Measurements from ENCODE around the gene TYW1B.
"Not testable (repeated sequence)": the region's sequence is repeated elsewhere in the genome, so short reads cannot be mapped to it uniquely, and the experiment has no call there.

The TYW1B gene

GRCh38 chr7:72626428-72627011 lies 201.5 kb downstream of the TYW1B start:
- DNase-seq (ENCODE audit: low read depth, low spot score), result not testable (repeated sequence)

DNA sequence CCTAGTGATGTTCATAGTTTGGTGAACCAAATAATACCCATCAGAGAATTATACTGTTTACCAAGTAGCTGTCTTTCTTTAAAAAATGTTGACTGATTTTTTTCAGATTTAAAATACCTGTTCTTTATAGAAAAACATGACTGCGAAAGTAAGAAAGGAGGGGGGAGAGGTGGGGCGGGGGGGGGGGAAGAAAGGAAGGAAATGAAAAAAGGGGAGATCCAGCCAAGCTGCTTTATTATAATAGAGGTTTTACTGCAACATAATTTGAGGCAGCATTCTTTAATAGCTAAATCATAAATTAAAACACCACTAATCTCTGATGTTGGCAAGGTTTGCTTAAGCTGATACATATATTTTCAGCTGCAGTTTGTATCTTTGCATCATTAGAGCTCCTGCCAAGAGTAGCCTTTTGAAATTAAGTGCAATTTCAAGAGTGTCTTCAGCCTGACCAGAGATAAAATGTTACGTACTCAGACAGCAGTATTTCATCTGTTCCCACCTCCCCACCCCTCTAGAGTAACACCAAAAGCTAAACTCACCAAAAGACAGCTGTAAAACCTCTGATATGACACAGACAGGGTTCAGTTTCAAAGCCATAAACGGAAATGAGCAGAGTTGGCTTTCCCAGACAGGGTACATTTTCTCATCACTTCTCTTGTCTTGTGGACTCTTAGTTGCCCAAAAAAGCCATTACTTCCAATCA lies 202.1 kb downstream of the TYW1B start:
- not testable (repeated sequence) for DNase-seq (ENCODE audit: low read depth, low spot score)

GRCh38 chr7:72622532-72622931 lies 205.5 kb downstream of the TYW1B start:
- DNase-seq (ENCODE audit: low read depth, low spot score), result no peak

DNA sequence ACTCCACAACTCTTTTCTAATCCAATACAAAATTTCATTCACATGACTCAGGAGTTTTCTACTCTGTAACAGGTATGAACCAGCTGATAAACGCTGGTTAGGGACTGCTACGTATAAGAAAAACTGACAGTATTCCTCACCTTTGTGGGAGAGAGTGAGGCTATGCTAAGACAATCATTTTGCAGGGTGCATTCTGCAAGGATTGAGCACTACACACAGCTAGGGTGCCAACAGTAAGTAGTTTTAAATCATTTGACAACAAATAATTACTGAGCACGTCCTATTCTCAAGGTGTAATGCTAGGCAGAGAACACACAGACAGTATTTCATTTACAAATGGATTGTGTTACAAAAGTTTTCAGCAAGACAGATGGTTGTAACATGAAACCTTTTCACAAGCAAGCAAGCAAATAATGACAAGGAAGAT lies 206.2 kb downstream of the TYW1B start:
- not testable (repeated sequence) for DNase-seq (ENCODE audit: low read depth, low spot score)

- not testable (repeated sequence) for DNase-seq (ENCODE audit: low read depth, low spot score)
These were observed 207.1 kb downstream of the TYW1B start for GRCh38 chr7:72620923-72621322.

DNA sequence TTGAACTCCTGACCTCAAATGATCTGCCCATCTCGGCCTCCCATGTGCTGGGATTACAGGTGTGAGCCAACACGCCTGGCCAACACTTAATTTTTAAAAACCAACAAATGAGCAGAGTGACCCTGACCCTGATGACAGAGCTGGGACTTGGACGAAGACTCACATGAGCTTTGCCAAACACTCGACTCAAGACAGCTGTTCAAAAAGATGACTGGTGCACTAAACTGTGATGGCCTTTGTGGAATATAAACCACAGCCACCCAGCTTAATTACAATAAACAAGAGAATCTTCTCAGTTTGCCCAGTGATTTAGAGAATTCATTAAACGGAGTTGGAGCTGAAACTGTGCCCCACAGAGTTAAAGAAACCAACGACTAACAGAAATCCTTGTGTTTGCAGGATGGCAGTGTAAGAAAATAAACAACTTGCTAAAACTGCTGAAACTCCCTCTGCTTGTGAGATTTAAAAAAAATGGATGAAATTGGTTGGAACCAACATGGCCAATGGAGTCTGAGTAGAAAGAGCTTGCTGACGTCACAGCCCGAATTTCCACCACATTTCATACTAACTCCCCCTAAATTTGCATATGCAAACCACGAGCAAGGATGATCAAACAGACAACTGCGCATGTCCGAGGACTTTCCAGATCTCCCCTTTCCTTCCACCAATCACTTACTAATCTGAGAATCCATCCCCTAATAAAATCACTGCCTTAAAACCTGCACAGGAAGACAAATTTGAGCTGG lies 209.4 kb downstream of the TYW1B start:
- not testable (repeated sequence) for DNase-seq (ENCODE audit: low read depth, low spot score)

DNA sequence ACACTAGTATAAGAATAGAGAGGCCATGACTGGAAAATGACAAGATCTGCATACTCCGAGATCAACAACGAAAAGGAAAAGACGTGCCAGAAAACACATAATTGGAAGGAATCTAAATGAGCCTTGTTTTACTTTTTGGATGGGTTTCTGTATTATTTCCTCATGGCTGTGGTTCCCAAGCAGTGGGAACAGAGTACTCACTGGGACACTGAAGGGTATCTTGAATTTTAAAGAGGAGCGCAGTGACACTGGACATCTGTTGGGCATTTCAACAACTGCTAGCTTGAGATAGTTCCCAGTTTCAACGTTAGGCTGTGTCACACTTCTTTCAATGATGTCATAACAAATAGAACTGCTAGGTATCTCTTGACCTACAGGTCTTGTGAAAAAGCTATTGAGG lies 218.2 kb downstream of the TYW1B start:
- DNase-seq (ENCODE audit: low read depth, low spot score), result not testable (repeated sequence)

GRCh38 chr7:72607988-72608387 lies 220.0 kb downstream of the TYW1B start:
- DNase-seq (ENCODE audit: low read depth, low spot score), result not testable (repeated sequence)

DNA sequence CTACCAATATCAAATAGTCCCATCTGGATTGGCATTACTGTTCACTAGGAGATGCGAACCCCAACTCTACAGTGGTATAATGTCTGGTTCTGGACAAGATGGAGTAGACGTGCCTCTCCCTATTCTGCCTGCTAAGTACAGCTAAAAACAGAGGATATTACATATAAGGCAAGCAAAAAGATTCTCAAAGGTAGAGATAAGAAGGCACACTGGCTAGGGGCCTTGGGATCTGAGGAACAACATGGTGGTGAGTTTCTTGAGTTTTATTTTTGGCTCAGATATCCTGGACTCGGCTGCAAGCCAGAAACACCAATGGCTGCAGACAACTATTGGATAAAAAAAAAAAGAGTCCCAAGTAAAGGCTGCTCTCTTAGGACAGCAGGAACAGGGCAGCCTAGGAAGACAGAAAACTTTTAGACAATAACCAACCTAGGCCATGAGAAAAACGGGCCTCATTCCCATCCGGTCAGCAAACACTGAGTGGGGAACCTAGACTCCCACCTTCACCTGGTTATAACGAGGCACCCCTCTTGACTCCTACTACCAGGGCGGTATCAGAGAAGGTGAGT lies 222.1 kb downstream of the TYW1B start:
- not testable (repeated sequence) for DNase-seq (ENCODE audit: low read depth, low spot score)

GRCh38 chr7:72604771-72605611 lies 223.0 kb downstream of the TYW1B start:
- DNase-seq (ENCODE audit: low read depth, low spot score), result not testable (repeated sequence)

DNA sequence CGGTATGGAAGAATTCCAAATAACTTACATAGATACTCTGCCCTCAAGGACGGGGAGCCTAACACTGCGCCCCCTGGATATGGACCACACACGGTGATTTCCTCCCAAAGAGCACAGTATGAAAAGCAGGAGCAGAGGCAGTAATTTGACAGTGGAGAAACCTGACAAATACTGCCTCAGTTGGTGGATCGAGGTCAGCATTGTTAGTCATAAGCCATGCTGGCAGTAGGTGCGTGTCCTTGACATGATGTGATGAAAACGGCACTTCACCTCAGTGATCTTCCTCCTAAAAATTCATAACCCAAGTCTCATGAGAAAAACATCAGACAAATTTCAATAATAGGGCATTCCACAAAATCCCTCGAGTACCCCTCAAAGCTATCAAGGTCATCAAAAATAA lies 224.5 kb downstream of the TYW1B start:
- DNase-seq (ENCODE audit: low read depth, low spot score), result not testable (repeated sequence)

DNA sequence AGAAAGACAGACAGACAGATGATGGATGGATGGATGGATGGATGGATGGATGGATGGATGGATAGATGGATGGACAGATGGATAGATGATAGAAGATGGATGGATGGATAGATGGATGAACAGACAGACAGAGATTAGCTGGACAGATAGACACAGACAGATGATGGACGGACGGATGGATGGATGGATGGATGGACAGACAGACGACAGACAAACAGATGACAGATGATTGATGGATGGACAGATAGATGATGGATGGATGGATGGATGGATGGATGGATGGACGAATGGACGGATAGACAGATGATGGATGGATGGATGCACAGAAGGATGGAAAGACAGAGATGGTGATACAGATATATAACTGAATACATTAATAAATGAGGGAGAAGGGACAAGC lies 224.9 kb downstream of the TYW1B start:
- DNase-seq (ENCODE audit: low read depth, low spot score), result no peak

DNA sequence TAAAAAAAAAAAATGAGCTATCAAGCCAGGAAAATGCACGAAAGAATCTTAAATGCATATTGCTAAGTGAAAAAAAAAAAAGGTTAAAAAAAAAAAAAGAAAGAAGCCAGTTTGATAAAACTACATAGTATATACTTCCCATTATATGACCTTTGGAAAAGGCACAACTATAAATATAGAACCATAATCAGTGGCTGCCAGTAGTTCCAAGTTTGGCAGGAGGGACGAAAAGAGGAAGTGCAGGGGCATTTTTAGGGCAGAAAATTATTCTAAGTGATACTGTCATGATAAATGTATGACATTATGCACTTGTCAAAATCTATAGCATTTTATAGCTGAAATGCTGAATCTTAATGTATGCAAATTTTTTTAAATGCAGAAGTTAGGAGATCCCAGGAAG lies 226.3 kb downstream of the TYW1B start:
- DNase-seq (ENCODE audit: low read depth, low spot score), result not testable (repeated sequence)

DNA sequence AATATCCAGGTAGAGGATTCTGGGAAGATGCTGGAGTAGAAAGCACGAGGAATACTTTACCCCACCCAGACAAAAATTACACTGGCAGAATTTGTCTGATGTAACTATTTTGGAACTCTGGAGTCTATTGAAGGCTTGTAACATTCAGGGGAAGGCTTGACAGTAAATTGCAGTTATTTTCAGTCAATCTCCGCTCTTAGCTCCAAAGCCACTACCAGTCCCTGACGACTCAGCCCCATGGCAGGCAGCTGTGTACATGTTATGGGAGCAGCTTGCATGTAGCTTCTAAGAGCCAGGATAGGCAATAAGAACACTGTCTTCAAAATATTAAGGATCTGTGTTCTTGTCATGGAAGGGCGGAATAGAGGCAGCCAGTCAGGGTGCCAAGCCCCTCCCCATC lies 238.0 kb downstream of the TYW1B start:
- DNase-seq (ENCODE audit: low read depth, low spot score), result not testable (repeated sequence)

GRCh38 chr7:72587267-72587666 lies 240.7 kb downstream of the TYW1B start:
- not testable (repeated sequence) for DNase-seq (ENCODE audit: low read depth, low spot score)

DNA sequence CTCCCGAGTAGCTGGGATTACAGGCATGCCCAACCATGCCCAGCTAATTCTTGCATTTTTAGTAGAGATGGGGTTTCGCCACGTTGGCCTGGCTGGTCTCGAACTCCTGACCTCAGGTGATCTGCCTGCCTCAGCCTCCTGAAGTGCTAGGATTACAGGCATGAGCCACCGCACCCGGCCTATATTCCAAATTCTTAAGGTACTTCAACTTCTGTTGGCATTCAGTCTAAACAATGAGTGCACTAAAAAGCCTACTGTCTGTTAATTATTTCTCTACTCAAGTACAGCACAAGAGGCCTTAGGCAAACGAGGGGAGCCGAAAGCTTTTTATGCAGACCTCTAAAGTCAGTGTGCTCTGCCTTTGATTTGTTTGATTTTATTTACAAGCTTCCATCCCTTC lies 243.4 kb downstream of the TYW1B start:
- DNase-seq (ENCODE audit: low read depth, low spot score), result not testable (repeated sequence)

DNA sequence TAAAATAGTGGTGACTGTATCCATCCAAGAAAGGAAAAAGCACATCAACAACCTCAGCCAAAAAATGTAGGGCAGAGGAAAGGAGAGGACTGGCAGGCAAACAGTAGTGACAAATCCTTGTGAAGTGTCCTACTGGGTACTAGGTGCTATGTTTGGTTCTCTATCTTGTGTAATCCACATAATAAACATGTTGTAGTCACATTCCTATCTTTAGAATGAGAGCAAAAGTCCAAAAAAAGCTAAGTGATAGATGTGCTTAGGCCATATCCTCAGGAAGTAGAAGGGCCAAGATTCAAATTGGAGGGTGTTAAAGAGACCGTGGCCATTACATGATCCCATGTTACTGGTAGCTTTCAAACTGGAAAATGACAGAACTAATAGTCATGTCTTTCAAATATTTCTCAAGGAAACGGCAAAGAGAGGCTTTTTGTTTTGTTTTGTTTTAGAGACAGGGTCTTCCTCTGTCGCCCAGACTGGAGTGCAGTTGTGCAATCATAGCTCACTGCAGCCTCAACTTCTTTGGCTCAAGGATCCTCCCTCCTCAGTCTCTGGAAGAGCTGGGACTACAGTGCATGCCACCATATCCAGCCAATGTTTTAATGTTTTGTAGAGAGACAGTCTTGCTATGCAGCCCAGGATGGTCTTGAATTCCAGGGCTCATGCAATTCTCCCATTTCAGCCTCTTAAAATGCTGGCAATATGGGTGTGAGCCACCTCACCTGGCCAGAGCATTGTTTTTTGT lies 244.2 kb downstream of the TYW1B start:
- not testable (repeated sequence) for DNase-seq (ENCODE audit: low read depth, low spot score)

DNA sequence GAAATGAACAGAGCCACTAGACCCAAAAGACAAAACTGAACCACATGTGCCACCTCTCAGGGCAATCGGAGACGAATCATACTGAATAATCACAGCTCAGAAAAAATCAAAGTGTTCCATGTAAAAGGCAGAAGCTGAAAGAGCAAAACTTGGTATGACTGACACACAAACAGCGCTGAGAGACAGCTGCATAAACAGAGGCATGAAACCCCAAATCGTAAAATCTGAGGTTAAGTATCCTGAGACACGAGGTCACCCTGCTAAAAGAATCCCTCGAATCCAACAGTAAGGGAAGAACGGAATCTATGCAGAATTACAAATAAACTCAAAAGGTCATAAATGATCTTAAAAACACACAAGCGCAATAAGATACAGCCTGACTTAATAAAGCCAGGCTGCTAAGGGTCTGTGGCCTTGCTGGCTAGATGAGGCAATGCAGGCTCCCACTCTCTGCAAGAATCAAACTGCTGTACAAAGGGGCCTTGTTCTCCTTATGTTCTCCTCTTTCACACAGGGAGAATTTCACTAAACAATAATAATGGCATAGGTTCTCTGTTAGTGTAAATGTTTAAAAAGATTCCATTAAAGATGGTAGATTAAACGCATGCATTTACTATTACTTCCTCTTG lies 247.7 kb downstream of the TYW1B start:
- not testable (repeated sequence) for DNase-seq (ENCODE audit: low read depth, low spot score)

DNA sequence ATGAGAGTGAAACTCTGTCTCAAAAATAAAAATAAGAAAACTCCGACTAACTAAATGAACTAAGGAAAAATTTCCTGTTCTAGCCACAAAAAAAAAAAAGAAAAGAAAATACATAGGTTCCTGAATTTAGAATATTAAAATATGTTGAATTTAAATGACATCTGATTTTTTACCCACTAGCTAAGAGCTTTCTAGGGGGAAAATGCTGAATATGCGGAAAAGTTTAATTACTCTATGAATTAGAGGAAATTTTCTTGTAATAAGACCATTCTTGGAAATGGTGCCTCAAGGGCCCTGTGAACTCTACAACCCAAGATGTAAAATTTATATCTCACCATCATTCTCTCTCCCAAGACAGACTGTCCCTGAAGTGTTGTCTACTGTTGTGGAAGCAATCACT lies 250.9 kb downstream of the TYW1B start:
- no peak for DNase-seq (ENCODE audit: low read depth, low spot score)

- DNase-seq (ENCODE audit: low read depth, low spot score), result not testable (repeated sequence)
These were observed 266.0 kb downstream of the TYW1B start for GRCh38 chr7:72561988-72562387.

Data from ELF-1 (cell line).